ENCODE data around the gene KCNT1.

- TF ChIP-seq, protein P1, sequence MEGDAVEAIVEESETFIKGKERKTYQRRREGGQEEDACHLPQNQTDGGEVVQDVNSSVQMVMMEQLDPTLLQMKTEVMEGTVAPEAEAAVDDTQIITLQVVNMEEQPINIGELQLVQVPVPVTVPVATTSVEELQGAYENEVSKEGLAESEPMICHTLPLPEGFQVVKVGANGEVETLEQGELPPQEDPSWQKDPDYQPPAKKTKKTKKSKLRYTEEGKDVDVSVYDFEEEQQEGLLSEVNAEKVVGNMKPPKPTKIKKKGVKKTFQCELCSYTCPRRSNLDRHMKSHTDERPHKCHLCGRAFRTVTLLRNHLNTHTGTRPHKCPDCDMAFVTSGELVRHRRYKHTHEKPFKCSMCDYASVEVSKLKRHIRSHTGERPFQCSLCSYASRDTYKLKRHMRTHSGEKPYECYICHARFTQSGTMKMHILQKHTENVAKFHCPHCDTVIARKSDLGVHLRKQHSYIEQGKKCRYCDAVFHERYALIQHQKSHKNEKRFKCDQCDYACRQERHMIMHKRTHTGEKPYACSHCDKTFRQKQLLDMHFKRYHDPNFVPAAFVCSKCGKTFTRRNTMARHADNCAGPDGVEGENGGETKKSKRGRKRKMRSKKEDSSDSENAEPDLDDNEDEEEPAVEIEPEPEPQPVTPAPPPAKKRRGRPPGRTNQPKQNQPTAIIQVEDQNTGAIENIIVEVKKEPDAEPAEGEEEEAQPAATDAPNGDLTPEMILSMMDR (IDR thresholded peaks at IDR 0.05; ENCODE audit: low read depth, low read length) = no peak
- no peak for TF ChIP-seq POLR2A (IDR thresholded peaks at IDR 0.05; ENCODE audit: extremely low read depth, insufficient read length)
- no peak for TF ChIP-seq MAX (IDR thresholded peaks at IDR 0.05; ENCODE audit: low read depth, low read length)
- no peak for TF ChIP-seq MYC (IDR thresholded peaks at IDR 0.05; ENCODE audit: low read depth, low read length)
These were observed 9.6 kb upstream of the KCNT1 start for GRCh38 chr9:135692410-135692809.
